ENCODE results near the gene OBP2A.
"Not testable (repeated sequence)": the region's sequence is repeated elsewhere in the genome, so short reads cannot be mapped to it uniquely, and the experiment has no call there.

Gene OBP2A

GRCh38 chr9:135512241-135512603 lies 33.7 kb upstream of the OBP2A start:
- no peak for DNase-seq

GRCh38 chr9:135512904-135513303 lies 33.0 kb upstream of the OBP2A start:
- no peak for DNase-seq

GRCh38 chr9:135513351-135513846 lies 32.5 kb upstream of the OBP2A start:
- DNase-seq = no peak

GRCh38 chr9:135513906-135514305 lies 32.0 kb upstream of the OBP2A start:
- not testable (repeated sequence) for DNase-seq

GRCh38 chr9:135514342-135515082 lies 31.4 kb upstream of the OBP2A start:
- DNase-seq = no peak

- no peak for DNase-seq
Observed at GRCh38 chr9:135515083-135515951, 30.6 kb upstream of the OBP2A start.

- no peak for DNase-seq
Observed at GRCh38 chr9:135516132-135516860, 29.6 kb upstream of the OBP2A start.

- no peak for DNase-seq
Observed at GRCh38 chr9:135517407-135517822, 28.5 kb upstream of the OBP2A start.

GRCh38 chr9:135519179-135519971 lies 26.6 kb upstream of the OBP2A start:
- DNase-seq = no peak

GRCh38 chr9:135520916-135521607 lies 24.9 kb upstream of the OBP2A start, which contains the start of gene LCN1:
TSS of gene LCN1 (plus strand) at chr9:135521440. CDS start at chr9:135521498, 58 bp downstream.
- no peak for DNase-seq

- DNase-seq = no peak
Observed at GRCh38 chr9:135521608-135522095, 24.3 kb upstream of the OBP2A start.

- DNase-seq = no peak
Observed at GRCh38 chr9:135522137-135522877, 23.6 kb upstream of the OBP2A start.

GRCh38 chr9:135522931-135523330 lies 23.0 kb upstream of the OBP2A start:
- no peak for DNase-seq

- no peak for DNase-seq
Observed at GRCh38 chr9:135523521-135524129, 22.3 kb upstream of the OBP2A start.

GRCh38 chr9:135524130-135524861 lies 21.6 kb upstream of the OBP2A start:
- DNase-seq = peak; percentile 36

GRCh38 chr9:135525241-135526088 lies 20.5 kb upstream of the OBP2A start:
- DNase-seq = no peak

- DNase-seq = no peak
Observed at GRCh38 chr9:135526089-135526729, 19.7 kb upstream of the OBP2A start.
